SK-N-SH (cell line): ENCODE data around the gene PHKA1. TPM values are rescaled to one million over a fixed set of nuclear protein-coding genes. Genes with fewer than 3 reads are reported as not detected.

ENCODE experiments used
- CTCF ChIA-PET: fragments of 300-600, 350-600 bp; formaldehyde crosslinking; extraction: SDS; loops from one replicate; lab custom pipeline; 2021; lab: Yijun Ruan, JAX
- POLR2A ChIA-PET: fragments of 350-600 bp; sonication (Branson Sonifier 250); formaldehyde crosslinking; extraction: SDS; loops from one replicate; lab custom pipeline; 2020; ENCODE audit warnings: antibody characterized with exemption, inconsistent platforms; lab: Yijun Ruan, JAX
- DNase-seq: peaks from one replicate; pipeline ENCODE4 v3.0.0; 2012
- H2AFZ ChIP-seq: fragments of 200-600 bp; sonication (generic); 2 replicates; pipeline ENCODE4 v1.8.1; 2016; ENCODE audit warnings: antibody characterized with exemption, mild to moderate bottlenecking, low read depth
- H3F3A ChIP-seq: fragments of 200-600 bp; sonication (generic); replicated peaks from 2 replicates; pipeline ENCODE3; 2016; ENCODE audit warnings: antibody characterized with exemption, mild to moderate bottlenecking; ENCODE audit not compliant: insufficient read depth
- H3K27ac ChIP-seq, 2 experiments: fragments of 200-500 bp in 1 of 2; fragments of 200-600 bp in 1 of 2; sonication (Bioruptor generic) in 1 of 2; sonication (generic), shearing (Covaris generic) in 1 of 2; 2 replicates each; pipeline versions ENCODE4 v1.5.1 to v1.6.1; 2014 to 2016; ENCODE audit warnings: low read depth in 2 of 2, inconsistent platforms in 1 of 2, low read length in 1 of 2, mild to moderate bottlenecking in 1 of 2, mixed read lengths in 1 of 2
- H3K27me3 ChIP-seq: fragments of 200-600 bp; sonication (generic), shearing (Covaris generic); 2 replicates; pipeline ENCODE4 v1.6.1; 2016; ENCODE audit warnings: mixed run types; ENCODE audit not compliant: insufficient read depth
- H3K36me3 ChIP-seq, 2 experiments: fragments of 200-500 bp in 1 of 2; fragments of 200-600 bp in 1 of 2; sonication (Bioruptor generic) in 1 of 2; sonication (generic) in 1 of 2; replicated peaks in 1 of 2; 2 replicates each; pipeline versions ENCODE3 to v1.5.1; 2014 to 2016; ENCODE audit warnings: low read length in 1 of 2, mild to moderate bottlenecking in 1 of 2; ENCODE audit not compliant: insufficient read depth in 2 of 2, control insufficient read depth in 1 of 2
- H3K4me1 ChIP-seq, 2 experiments: fragments of 200-500 bp in 1 of 2; fragments of 200-600 bp in 1 of 2; sonication (Bioruptor generic) in 1 of 2; sonication (generic), shearing (Covaris generic) in 1 of 2; 2 replicates each; pipeline versions ENCODE4 v1.5.1 to v1.6.1; 2014 to 2016; ENCODE audit warnings: low read depth in 1 of 2, low read length in 1 of 2, mixed run types in 1 of 2; ENCODE audit not compliant: insufficient read depth in 2 of 2, control insufficient read depth in 1 of 2
- H3K4me2 ChIP-seq: fragments of 200-600 bp; sonication (generic), shearing (Covaris generic); 2 replicates; pipeline ENCODE4 v1.6.1; 2017; ENCODE audit warnings: mixed run types
- H3K4me3 ChIP-seq, 2 experiments: fragments of 200-500 bp in 1 of 2; fragments of 200-600 bp in 1 of 2; sonication (Bioruptor generic) in 1 of 2; sonication (generic), shearing (Covaris generic) in 1 of 2; 2 replicates each; pipeline versions ENCODE4 v1.5.1 to v1.8.1; 2014 to 2016; ENCODE audit warnings: low read depth in 2 of 2, inconsistent platforms in 1 of 2, low read length in 1 of 2, mild to moderate bottlenecking in 1 of 2, mixed read lengths in 1 of 2, moderate library complexity in 1 of 2
- H3K79me2 ChIP-seq: fragments of 200-600 bp; sonication (generic); 2 replicates; pipeline ENCODE4 v1.8.1; 2017; ENCODE audit warnings: mild to moderate bottlenecking; ENCODE audit not compliant: insufficient read depth
- H3K9ac ChIP-seq: fragments of 200-600 bp; sonication (generic); 2 replicates; pipeline ENCODE4 v1.6.1; 2017; ENCODE audit warnings: mixed run types
- H3K9me2 ChIP-seq: fragments of 200-600 bp; sonication (generic); 2 replicates; pipeline ENCODE4 v1.6.1; 2017; ENCODE audit warnings: mixed run types
- H3K9me3 ChIP-seq: fragments of 200-600 bp; sonication (generic); 2 replicates; pipeline ENCODE4 v1.6.1; 2017; ENCODE audit warnings: mixed run types, mild to moderate bottlenecking, moderate library complexity
- H4K20me1 ChIP-seq: fragments of 200-600 bp; sonication (generic); 2 replicates; pipeline ENCODE4 v1.6.1; 2017; ENCODE audit warnings: mild to moderate bottlenecking, mixed run types; ENCODE audit not compliant: insufficient read depth
- CHD2 ChIP-seq: fragments of 150-350 bp; IDR thresholded peaks from 2 replicates; pipeline ENCODE4 v1.6.1; 2018; ENCODE audit warnings: low read length; ENCODE audit not compliant: partially characterized antibody
- EZH2phosphoT487 ChIP-seq: fragments of 200-600 bp; sonication (generic); IDR thresholded peaks from 2 replicates; pipeline ENCODE4 v1.6.1; 2017; ENCODE audit warnings: low read depth, mixed run types, mild to moderate bottlenecking, antibody characterized with exemption, moderate library complexity, borderline replicate concordance
- FOSL2 ChIP-seq: IDR thresholded peaks from 2 replicates; pipeline ENCODE4 v1.4.0; 2012; ENCODE audit warnings: low read depth, mild to moderate bottlenecking, moderate library complexity, borderline replicate concordance
- FOXJ3 ChIP-seq: sonication (generic); formaldehyde crosslinking; IDR thresholded peaks from 2 replicates; pipeline ENCODE4 v1.5.1; 2020; ENCODE audit warnings: mild to moderate bottlenecking, missing genetic modification reagents
- FOXM1 ChIP-seq: IDR thresholded peaks from 2 replicates; pipeline ENCODE4 v1.4.0; 2012; ENCODE audit warnings: low read depth, mild to moderate bottlenecking
- GABPA ChIP-seq: IDR thresholded peaks from 2 replicates; pipeline ENCODE4 v1.4.0; 2012; ENCODE audit warnings: low read depth, mild to moderate bottlenecking
- GATA2 ChIP-seq: sonication (generic); formaldehyde crosslinking; IDR thresholded peaks from 2 replicates; pipeline ENCODE4 v1.5.0; 2020; ENCODE audit warnings: mild to moderate bottlenecking, missing genetic modification reagents
- MEF2A ChIP-seq: IDR thresholded peaks from 2 replicates; pipeline ENCODE4 v1.4.0; 2012; ENCODE audit warnings: low read depth, borderline replicate concordance
- NFIC ChIP-seq: IDR thresholded peaks from 2 replicates; pipeline ENCODE4 v1.4.0; 2012; ENCODE audit warnings: borderline replicate concordance
- NRF1 ChIP-seq: IDR thresholded peaks from 2 replicates; pipeline ENCODE4 v1.6.1; 2012; ENCODE audit warnings: low read depth, mild to moderate bottlenecking, low read length
- PBX3 ChIP-seq: IDR thresholded peaks from 2 replicates; pipeline ENCODE4; 2012
- RAD21 ChIP-seq: IDR thresholded peaks from 2 replicates; pipeline ENCODE4 v1.6.1; 2012; ENCODE audit warnings: mild to moderate bottlenecking, low read length
- RCOR1 ChIP-seq: fragments of 150-350 bp; IDR thresholded peaks from 2 replicates; pipeline ENCODE4 v1.6.1; 2017; ENCODE audit warnings: antibody characterized with exemption, low read length
- RFX5 ChIP-seq: IDR thresholded peaks from 2 replicates; pipeline ENCODE4 v1.6.1; 2012; ENCODE audit warnings: mild to moderate bottlenecking, improper control_type of control experiment, low read length
- RXRA ChIP-seq: IDR thresholded peaks from 2 replicates; pipeline ENCODE4 v1.4.0; 2012; ENCODE audit warnings: low read depth, mild to moderate bottlenecking, borderline replicate concordance
- SIN3A ChIP-seq: IDR thresholded peaks from 2 replicates; pipeline ENCODE4 v1.6.1; 2012; ENCODE audit warnings: low read depth, mild to moderate bottlenecking, low read length, moderate library complexity, borderline replicate concordance
- SMC3 ChIP-seq: IDR thresholded peaks from 2 replicates; pipeline ENCODE4 v1.6.1; 2012; ENCODE audit warnings: low read depth, low read length, improper control_type of control experiment
- TAF1 ChIP-seq: IDR thresholded peaks from 2 replicates; pipeline ENCODE4 v1.6.1; 2012; ENCODE audit warnings: low read depth, mild to moderate bottlenecking, low read length, moderate library complexity, borderline replicate concordance
- TCF12 ChIP-seq: IDR thresholded peaks from 2 replicates; pipeline ENCODE4 v1.4.0; 2012
- USF1 ChIP-seq: IDR thresholded peaks from 2 replicates; pipeline ENCODE4 v1.4.0; 2012; ENCODE audit warnings: low read depth, borderline replicate concordance
- USF2 ChIP-seq: fragments of 150-350 bp; IDR thresholded peaks from 2 replicates; pipeline ENCODE4 v1.6.1; 2017; ENCODE audit warnings: antibody characterized with exemption, low read length, low read depth, borderline replicate concordance
- ZBTB33 ChIP-seq: IDR thresholded peaks from 2 replicates; pipeline ENCODE4 v1.4.0; 2012; ENCODE audit warnings: low read depth, borderline replicate concordance
- WGBS: methylation state at CpG from one replicate; pipeline ENCODE4 v1.1.6; 2017; ENCODE audit warnings: low lambda C conversion rate; 5-methylcytosine and 5-hydroxymethylcytosine counted together
- polyA plus RNA-seq, 3 experiments: library from polyadenylated mRNA; depleted of rRNA; stranded (reverse); fragments of >200 nt; gene quantifications; 2 replicates each; pipeline ENCODE4 v1.2.3, GENCODE V29; 2012

Gene PHKA1
- polyA plus RNA-seq, 1 of the 3 experiments (the other 2 are of a cell fraction), result 4.8 TPM

GRCh38 chrX:72635930-72636329 lies 78.2 kb downstream of the PHKA1 start:
- Histone ChIP-seq H3F3A (no peaks in the 10 kb centered on the region), H3K4me1 (no peaks in the 10 kb centered on the region), H3K79me2 (no peaks in the 10 kb centered on the region), H3K27me3 (no peaks in the 10 kb centered on the region), H3K36me3 (peaks cover 0 to 21% of the 10 kb centered on the region in 2 experiments), H3K4me3 (no peak overlapping the region), H3K9ac (no peak overlapping the region), H4K20me1 (no peaks in the 10 kb centered on the region), H3K9me3 (no peaks in the 10 kb centered on the region), H3K9me2 (no peaks in the 10 kb centered on the region), H3K4me2 (no peak overlapping the region), H2AFZ (no peak overlapping the region), H3K27ac (no peak overlapping the region)
- CTCF ChIA-PET, result no interaction called here
- 39% methylated on average over 1 of the region's 1 CpG for WGBS
- TF ChIP-seq NFIC, result no peak
- no peak for TF ChIP-seq CHD2
- no peak for TF ChIP-seq SMC3
- TF ChIP-seq USF2, result no peak
- TF ChIP-seq TAF1, result no peak
- TF ChIP-seq GATA2 (CRISPR knock-in tag), result no peak
- no peak for DNase-seq
- POLR2A ChIA-PET, result no interaction called here

- POLR2A ChIA-PET, result no interaction called here
- no peak overlapping the region for H3K4me2 ChIP-seq
- H3K36me3 ChIP-seq, result peaks cover 0 to 18% of the 10 kb centered on the region in 2 experiments
- H3F3A ChIP-seq, result no peaks in the 10 kb centered on the region
- no peaks in the 10 kb centered on the region for H4K20me1 ChIP-seq
- no peaks in the 10 kb centered on the region for H3K27me3 ChIP-seq
- no peaks in the 10 kb centered on the region for H3K79me2 ChIP-seq
- CTCF ChIA-PET, result no interaction called here
- H3K4me1 ChIP-seq, result no peaks in the 10 kb centered on the region
- DNase-seq, result no peak
- H2AFZ ChIP-seq, result no peak overlapping the region
- 48% methylated on average over 3 of the region's 3 CpGs for WGBS
- H3K4me3 ChIP-seq, result no peak overlapping the region
- H3K9me2 ChIP-seq, result no peaks in the 10 kb centered on the region
- no peak overlapping the region for H3K27ac ChIP-seq
- no peak for TF ChIP-seq NRF1
- TF ChIP-seq GABPA, result no peak
- no peak for TF ChIP-seq ZBTB33
- TF ChIP-seq FOXJ3 (CRISPR knock-in tag), result no peak
- TF ChIP-seq FOSL2, result no peak
- no peak for TF ChIP-seq RCOR1
- no peak for TF ChIP-seq NFIC
- TF ChIP-seq PBX3, result no peak
- no peak for TF ChIP-seq RXRA
- no peak for TF ChIP-seq SIN3A
- no peak for TF ChIP-seq TCF12
- TF ChIP-seq GATA2 (CRISPR knock-in tag), result no peak
- TF ChIP-seq RAD21, result no peak
- TF ChIP-seq SMC3, result no peak
- no peak for TF ChIP-seq USF1
- TF ChIP-seq TAF1, result no peak
- no peak for TF ChIP-seq FOXM1
- no peak for TF ChIP-seq RFX5
- no peak for TF ChIP-seq MEF2A
- TF ChIP-seq EZH2phosphoT487, result no peak
- no peaks in the 10 kb centered on the region for H3K9me3 ChIP-seq
- H3K9ac ChIP-seq, result no peak overlapping the region
Measured at GRCh38 chrX:72634331-72634730, 79.8 kb downstream of the PHKA1 start.
